Right ventricle myocardium superior (tissue), 1 donor: Measurements from ENCODE around the gene MRPL43. TPM values are rescaled to one million over a fixed set of nuclear protein-coding genes. Genes with fewer than 3 reads are reported as not detected.

ENCODE experiments used
- ATAC-seq: fragments of 200-7000 bp; cut with Tn5 transposase; one replicate; pipeline ENCODE4 v1.9.1; 2020; ENCODE audit warnings: mild to moderate bottlenecking; ENCODE audit not compliant: poor library complexity
- DNase-seq: peaks from one replicate; pipeline ENCODE4 v3.0.0-alpha.2; 2020
- intact Hi-C: fragments of 100-400 bp; cut with DNase I; formaldehyde crosslinking; loops from one replicate; pipeline ENCODE4 v1.11.2; 2022
- total RNA-seq: library from RNA; stranded (reverse); fragmentation: NEBNext Ultra II Directional; extraction: Animal tissue kit (Norgen Biotek cat#: 25700); gene quantifications from one replicate; pipeline ENCODE4 v1.2.1, GENCODE V29; 2021
- donor health status: DM: no; HTN: yes; CAD: no; lungs with severe emphysema.

MRPL43 gene
- total RNA-seq, 1 donor from 2014 or later: 55.4 TPM

- DNase-seq (no peak), ATAC-seq (no peak)
- intact Hi-C loops: no loop called here
Observed at GRCh38 chr10:101007915-101008822, 20.9 kb upstream of the MRPL43 start.

- no peak for DNase-seq
- intact Hi-C loops: no loop called here
- peak; percentile 14 for ATAC-seq
Observed at GRCh38 chr10:101007099-101007711, 19.9 kb upstream of the MRPL43 start.

GRCh38 chr10:101006593-101007098 is 19.3 kb upstream of the MRPL43 start:
- ATAC-seq: no peak
- intact Hi-C loops: no loop called here

GRCh38 chr10:101005869-101006567 is 18.7 kb upstream of the MRPL43 start:
- no peak for DNase-seq
- ATAC-seq: no peak
- intact Hi-C loops: no loop called here

More at GRCh38 chr10:101006593-101007098, 19.3 kb upstream of the MRPL43 start:
- no peak for DNase-seq

GRCh38 chr10:101005361-101005760 is 18.1 kb upstream of the MRPL43 start:
- DNase-seq (no peak), ATAC-seq (no peak)
- intact Hi-C loops: no loop called here

GRCh38 chr10:101003639-101004206 is 16.4 kb upstream of the MRPL43 start:
- no peak for ATAC-seq
- intact Hi-C loops: no loop called here
- DNase-seq: no peak

- ATAC-seq (no peak), DNase-seq (no peak)
- intact Hi-C loops: no loop called here
Observed at GRCh38 chr10:101002456-101002855, 15.2 kb upstream of the MRPL43 start.

GRCh38 chr10:101001659-101002035 is 14.3 kb upstream of the MRPL43 start:
- ATAC-seq: no peak
- DNase-seq: no peak
- intact Hi-C loops: no loop called here

GRCh38 chr10:101000915-101001658 is 13.8 kb upstream of the MRPL43 start:
- DNase-seq (peak; percentile 93), ATAC-seq (peak; percentile 12)
- intact Hi-C loops: no loop called here

- intact Hi-C loops: no loop called here
- ATAC-seq: no peak
- peak; percentile 53 for DNase-seq
Observed at GRCh38 chr10:101000127-101000914, 13.0 kb upstream of the MRPL43 start.

GRCh38 chr10:100999742-101000126 is 12.4 kb upstream of the MRPL43 start, which contains the start of gene LZTS2:
LZTS2 (plus strand) TSS chr10:100999808; CDS start chr10:101002539, 2,731 bp downstream.
- intact Hi-C loops: loop anchor here (2.0 kb wide), 1 partner anchor 13 kb away; no protein-coding TSS in a partner anchor
- DNase-seq: no peak
- no peak for ATAC-seq

GRCh38 chr10:100998991-100999741 is 11.9 kb upstream of the MRPL43 start:
- peak; percentile 91 for DNase-seq
- peak; percentile 81 for ATAC-seq
- intact Hi-C loops: loop anchor here (2.0 kb wide), 1 partner anchor 14 kb away; no protein-coding TSS in a partner anchor

GRCh38 chr10:100998183-100998990 is 11.1 kb upstream of the MRPL43 start:
- intact Hi-C loops: loop anchor here (2.0 kb wide), 1 partner anchor 14 kb away; no protein-coding TSS in a partner anchor
- peak; percentile 89 for DNase-seq
- ATAC-seq: peak; percentile 67

- peak; percentile 55 for ATAC-seq
- DNase-seq: peak; percentile 87
- intact Hi-C loops: loop anchor here (2.0 kb wide), 1 partner anchor 15 kb away; no protein-coding TSS in a partner anchor
Observed at GRCh38 chr10:100997360-100998182, 10.3 kb upstream of the MRPL43 start.
